ENCODE results near the gene NACA. TPM values are rescaled to one million over a fixed set of nuclear protein-coding genes. Genes with fewer than 3 reads are reported as not detected.

The NACA gene
- total and polyA plus RNA-seq, 2 experiments from 2014 or later: 672 to 762 TPM

- TF ChIP-seq EZH2 (IDR thresholded peaks at IDR 0.05; ENCODE audit: insufficient read depth, poor library complexity, severe bottlenecking) (no peak), EZH2phosphoT487 (IDR thresholded peaks at IDR 0.05; ENCODE audit: insufficient read depth, low read depth) (no peak)
- Histone ChIP-seq H2AFZ (no peak overlapping the region), H3K4me2 (ENCODE audit: unreplicated experiment) (no peak overlapping the region), H3K36me3 (ENCODE audit: low read depth) (peaks cover 6% of the 10 kb centered on the region; the same call in 1 of the 2 replicates), H3K4me1 (ENCODE audit: insufficient read depth) (peaks cover 16% of the 10 kb centered on the region), H3K27me3 (replicated peaks; ENCODE audit: insufficient read depth) (no peaks in the 10 kb centered on the region), H3K9ac (no peak overlapping the region), H3K9me2 (ENCODE audit: insufficient read depth) (no peaks in the 10 kb centered on the region), H3K79me2 (ENCODE audit: insufficient read depth) (peaks cover 100% of the 10 kb centered on the region), H3K4me3 (no peak overlapping the region), H3K9me3 (ENCODE audit: low read depth) (no peaks in the 10 kb centered on the region), H4K20me1 (ENCODE audit: insufficient read depth) (peaks cover 5% of the 10 kb centered on the region; the same call in 1 of the 2 replicates), H3F3A (ENCODE audit: insufficient read depth) (peaks cover 16% of the 10 kb centered on the region), H3K27ac (no peak overlapping the region)
- WGBS, 2 experiments (ENCODE audit: low coverage in 1 of 2, low lambda C conversion rate in 2 of 2, missing lambda C conversion rate in 2 of 2): 89 to 92% methylated on average over 12 to 13 of the region's 13 CpGs
- in situ Hi-C loops (cut with MboI): no loop called here
- DNase-seq: no peak
These were observed 45.1 kb downstream of the NACA start for GRCh38 chr12:56679883-56680575.

- Histone ChIP-seq H3K9ac (no peak overlapping the region), H3K9me2 (ENCODE audit: insufficient read depth) (no peaks in the 10 kb centered on the region), H3K27ac (no peak overlapping the region), H2AFZ (no peak overlapping the region), H3K27me3 (replicated peaks; ENCODE audit: insufficient read depth) (no peaks in the 10 kb centered on the region), H3K79me2 (ENCODE audit: insufficient read depth) (peaks cover 100% of the 10 kb centered on the region), H4K20me1 (ENCODE audit: insufficient read depth) (peaks cover 9% of the 10 kb centered on the region; the same call in 1 of the 2 replicates), H3K4me1 (ENCODE audit: insufficient read depth) (peaks cover 4% of the 10 kb centered on the region; the same call in 1 of the 2 replicates), H3K9me3 (ENCODE audit: low read depth) (no peaks in the 10 kb centered on the region), H3K4me3 (no peak overlapping the region), H3K36me3 (ENCODE audit: low read depth) (peaks cover 6% of the 10 kb centered on the region; the same call in 1 of the 2 replicates), H3F3A (ENCODE audit: insufficient read depth) (peaks cover 8% of the 10 kb centered on the region; the same call in 1 of the 2 replicates), H3K4me2 (ENCODE audit: unreplicated experiment) (no peak overlapping the region)
- in situ Hi-C loops (cut with MboI): no loop called here
- TF ChIP-seq EZH2 (IDR thresholded peaks at IDR 0.05; ENCODE audit: insufficient read depth, poor library complexity, severe bottlenecking) (no peak), EZH2phosphoT487 (IDR thresholded peaks at IDR 0.05; ENCODE audit: insufficient read depth, low read depth) (no peak)
- DNase-seq: no peak
- WGBS, 2 experiments (ENCODE audit: low coverage in 1 of 2, low lambda C conversion rate in 2 of 2, missing lambda C conversion rate in 2 of 2): 77 to 79% methylated on average over 2 of the region's 2 CpGs
These were observed 46.2 kb downstream of the NACA start for GRCh38 chr12:56678852-56679251.

- H4K20me1 ChIP-seq (ENCODE audit: insufficient read depth): peaks cover 10% of the 10 kb centered on the region; the same call in 1 of the 2 replicates
- in situ Hi-C loops (cut with MboI): no loop called here
- no peaks in the 10 kb centered on the region for H3K4me1 ChIP-seq (ENCODE audit: insufficient read depth)
- no peak overlapping the region for H2AFZ ChIP-seq
- H3K36me3 ChIP-seq (ENCODE audit: low read depth): peaks cover 6% of the 10 kb centered on the region; the same call in 1 of the 2 replicates
- TF ChIP-seq EZH2 (IDR thresholded peaks at IDR 0.05; ENCODE audit: insufficient read depth, poor library complexity, severe bottlenecking): no peak
- TF ChIP-seq EZH2phosphoT487 (IDR thresholded peaks at IDR 0.05; ENCODE audit: insufficient read depth, low read depth): no peak
- H3K27ac ChIP-seq: peak overlapping the region; percentile 39; the same call in 1 of the 2 replicates
- WGBS, 2 experiments (ENCODE audit: low coverage in 1 of 2, low lambda C conversion rate in 2 of 2, missing lambda C conversion rate in 2 of 2): 93 to 100% methylated on average over 1 of the region's 1 CpG
- no peaks in the 10 kb centered on the region for H3K9me2 ChIP-seq (ENCODE audit: insufficient read depth)
- H3K9me3 ChIP-seq (ENCODE audit: low read depth): no peaks in the 10 kb centered on the region
- no peak overlapping the region for H3K4me3 ChIP-seq
- no peak overlapping the region for H3K9ac ChIP-seq
- no peak for DNase-seq
- no peaks in the 10 kb centered on the region for H3K27me3 ChIP-seq (replicated peaks; ENCODE audit: insufficient read depth)
- H3K79me2 ChIP-seq (ENCODE audit: insufficient read depth): peaks cover 100% of the 10 kb centered on the region
- no peak overlapping the region for H3K4me2 ChIP-seq (ENCODE audit: unreplicated experiment)
- 0 out of 2 replicates have a peak, but pooled peaks cover 8% of the 10 kb centered on the region for H3F3A ChIP-seq (ENCODE audit: insufficient read depth)
These were observed 47.4 kb downstream of the NACA start for GRCh38 chr12:56677680-56678079.

- Histone ChIP-seq H2AFZ (no peak overlapping the region), H3K36me3 (ENCODE audit: low read depth) (peaks cover 7% of the 10 kb centered on the region), H3K9me3 (ENCODE audit: low read depth) (no peaks in the 10 kb centered on the region), H3K27me3 (replicated peaks; ENCODE audit: insufficient read depth) (no peaks in the 10 kb centered on the region), H3K4me2 (ENCODE audit: unreplicated experiment) (no peak overlapping the region), H3K4me3 (no peak overlapping the region), H3K9me2 (ENCODE audit: insufficient read depth) (no peaks in the 10 kb centered on the region), H4K20me1 (ENCODE audit: insufficient read depth) (peaks cover 12% of the 10 kb centered on the region; the same call in 1 of the 2 replicates), H3K9ac (no peak overlapping the region), H3K79me2 (ENCODE audit: insufficient read depth) (peaks cover 100% of the 10 kb centered on the region), H3F3A (ENCODE audit: insufficient read depth) (0 out of 2 replicates have a peak, but pooled peaks cover 8% of the 10 kb centered on the region), H3K27ac (peak overlapping the region; percentile 39; the same call in 1 of the 2 replicates), H3K4me1 (ENCODE audit: insufficient read depth) (no peaks in the 10 kb centered on the region)
- in situ Hi-C loops (cut with MboI): no loop called here
- TF ChIP-seq EZH2 (IDR thresholded peaks at IDR 0.05; ENCODE audit: insufficient read depth, poor library complexity, severe bottlenecking) (no peak), EZH2phosphoT487 (IDR thresholded peaks at IDR 0.05; ENCODE audit: insufficient read depth, low read depth) (no peak)
- 74% methylated on average over 11 of the region's 11 CpGs for WGBS, 2 experiments (ENCODE audit: low coverage in 1 of 2, low lambda C conversion rate in 2 of 2, missing lambda C conversion rate in 2 of 2)
- DNase-seq: peak; percentile 33
These were observed 48.1 kb downstream of the NACA start for GRCh38 chr12:56676851-56677580.

Measured in GM23248 (cell line).